DOHH2 (cell line): ENCODE results near the gene CYB5D1.

Experiments
- H3F3A ChIP-seq: fragments of 200-600 bp; sonication (generic), shearing (Covaris generic); 2 replicates; pipeline ENCODE4 v1.6.0; 2016; ENCODE audit warnings: antibody characterized with exemption, mild to moderate bottlenecking; ENCODE audit not compliant: control insufficient read depth, insufficient read depth
- H3K27ac ChIP-seq: fragments of 200-600 bp; sonication (generic); 2 replicates; pipeline ENCODE4 v1.5.1; 2014; ENCODE audit warnings: low read depth, mild to moderate bottlenecking, low read length, moderate library complexity
- H3K27me3 ChIP-seq: fragments of 200-600 bp; sonication (generic); 2 replicates; pipeline ENCODE4 v1.6.1; 2014; ENCODE audit warnings: mild to moderate bottlenecking, low read length, mixed read lengths; ENCODE audit not compliant: control insufficient read depth
- H3K36me3 ChIP-seq: fragments of 200-600 bp; sonication (generic); 2 replicates; pipeline ENCODE4 v1.6.1; 2014; ENCODE audit warnings: mild to moderate bottlenecking, low read length, moderate library complexity, mixed read lengths; ENCODE audit not compliant: control insufficient read depth
- H3K4me1 ChIP-seq: fragments of 200-600 bp; sonication (generic); 2 replicates; pipeline ENCODE4 v1.6.1; 2014; ENCODE audit warnings: mild to moderate bottlenecking, low read length, mixed read lengths; ENCODE audit not compliant: control insufficient read depth
- H3K4me2 ChIP-seq: fragments of 200-600 bp; sonication (generic); 2 replicates; pipeline ENCODE4 v1.6.0; 2014; ENCODE audit warnings: mild to moderate bottlenecking, low read length, moderate library complexity
- H3K4me3 ChIP-seq: fragments of 200-600 bp; sonication (generic); 2 replicates; pipeline ENCODE4 v1.5.1; 2014; ENCODE audit warnings: mild to moderate bottlenecking, low read length, mixed read lengths
- H3K79me2 ChIP-seq: fragments of 200-600 bp; sonication (generic); 2 replicates; pipeline ENCODE4 v1.6.1; 2014; ENCODE audit warnings: mild to moderate bottlenecking, low read length, mixed read lengths; ENCODE audit not compliant: control insufficient read depth
- H3K9me2 ChIP-seq: fragments of 200-600 bp; sonication (generic); replicated peaks from 2 replicates; pipeline ENCODE4 v1.6.1; 2014; ENCODE audit warnings: mild to moderate bottlenecking, low read length, mixed read lengths; ENCODE audit not compliant: control insufficient read depth
- H3K9me3 ChIP-seq: fragments of 200-600 bp; sonication (generic); 2 replicates; pipeline ENCODE4 v1.6.1; 2014; ENCODE audit warnings: antibody characterized with exemption, low read length, mixed read lengths; ENCODE audit not compliant: control insufficient read depth, insufficient read depth
- H4K20me1 ChIP-seq: fragments of 200-600 bp; sonication (generic); 2 replicates; pipeline ENCODE4 v1.6.0; 2014; ENCODE audit warnings: low read depth, mild to moderate bottlenecking, antibody characterized with exemption, low read length, moderate library complexity; ENCODE audit not compliant: control insufficient read depth, insufficient read depth
- CTCF ChIP-seq: fragments of 200-600 bp; sonication (generic); IDR thresholded peaks from one replicate; pipeline ENCODE4 v1.5.1; 2014; ENCODE audit warnings: antibody characterized with exemption, mild to moderate bottlenecking, low read depth, low read length; ENCODE audit not compliant: poor library complexity, severe bottlenecking
- EZH2phosphoT487 ChIP-seq: fragments of 200-600 bp; sonication (generic); IDR thresholded peaks from 2 replicates; pipeline ENCODE4 v1.6.1; 2017; ENCODE audit warnings: borderline replicate concordance, mild to moderate bottlenecking, antibody characterized with exemption, low read length, moderate library complexity, mixed read lengths

CYB5D1 gene

GRCh38 chr17:7854851-7855659 lies 2.7 kb upstream of the CYB5D1 start, which contains the start of gene TMEM88:
TSS of gene TMEM88 (plus strand) at chr17:7855066. CDS start at chr17:7855075, 9 bp downstream.
- peaks cover 55% of the 10 kb centered on the region for H3K79me2 ChIP-seq
- no peaks in the 10 kb centered on the region for H3K9me3 ChIP-seq
- peaks cover 52% of the 10 kb centered on the region for H3K4me1 ChIP-seq
- peak within 1 kb of the TSS; percentile 83 for H3K27ac ChIP-seq
- TF ChIP-seq CTCF (no peak), EZH2phosphoT487 (no peak)
- H3F3A ChIP-seq: peaks cover 33% of the 10 kb centered on the region
- peak within 1 kb of the TSS; percentile 99 for H3K4me2 ChIP-seq
- H3K9me2 ChIP-seq: no peaks in the 10 kb centered on the region
- H3K27me3 ChIP-seq: no peaks in the 10 kb centered on the region
- peaks cover 76% of the 10 kb centered on the region for H3K36me3 ChIP-seq
- H3K4me3 ChIP-seq: peak within 1 kb of the TSS; percentile 99
- peaks cover 9% of the 10 kb centered on the region; the same call in 1 of the 2 replicates for H4K20me1 ChIP-seq

GRCh38 chr17:7855660-7856010 lies 2.2 kb upstream of the CYB5D1 start:
- H3K36me3 ChIP-seq: peaks cover 75% of the 10 kb centered on the region
- H3K4me3 ChIP-seq: peak overlapping the region; percentile 99
- TF ChIP-seq EZH2phosphoT487 (no peak), CTCF (no peak)
- H3K4me1 ChIP-seq: peaks cover 48% of the 10 kb centered on the region
- H3K4me2 ChIP-seq: peak overlapping the region; percentile 99
- H3K9me3 ChIP-seq: no peaks in the 10 kb centered on the region
- no peaks in the 10 kb centered on the region for H3K27me3 ChIP-seq
- H3K9me2 ChIP-seq: no peaks in the 10 kb centered on the region
- H3K27ac ChIP-seq: peak overlapping the region; percentile 83
- H4K20me1 ChIP-seq: peaks cover 9% of the 10 kb centered on the region; the same call in 1 of the 2 replicates
- peaks cover 59% of the 10 kb centered on the region for H3K79me2 ChIP-seq
- H3F3A ChIP-seq: peaks cover 27% of the 10 kb centered on the region

GRCh38 chr17:7856011-7856810 lies 1.6 kb upstream of the CYB5D1 start:
- peaks cover 42% of the 10 kb centered on the region for H3K4me1 ChIP-seq
- H3F3A ChIP-seq: peaks cover 21% of the 10 kb centered on the region
- no peaks in the 10 kb centered on the region for H3K9me2 ChIP-seq
- no peak for TF ChIP-seq CTCF
- TF ChIP-seq EZH2phosphoT487: no peak
- H3K4me2 ChIP-seq: peak overlapping the region; percentile 99
- H3K79me2 ChIP-seq: peaks cover 61% of the 10 kb centered on the region
- peaks cover 74% of the 10 kb centered on the region for H3K36me3 ChIP-seq
- H4K20me1 ChIP-seq: peaks cover 9% of the 10 kb centered on the region; the same call in 1 of the 2 replicates
- no peaks in the 10 kb centered on the region for H3K9me3 ChIP-seq
- peak overlapping the region; percentile 99 for H3K4me3 ChIP-seq
- H3K27ac ChIP-seq: peak overlapping the region; percentile 83
- no peaks in the 10 kb centered on the region for H3K27me3 ChIP-seq
